Measurements from ENCODE around the gene CCDC175.
A peak's percentile ranks its signal among the peaks of the same experiment; 100 is the strongest.

Gene CCDC175

DNA sequence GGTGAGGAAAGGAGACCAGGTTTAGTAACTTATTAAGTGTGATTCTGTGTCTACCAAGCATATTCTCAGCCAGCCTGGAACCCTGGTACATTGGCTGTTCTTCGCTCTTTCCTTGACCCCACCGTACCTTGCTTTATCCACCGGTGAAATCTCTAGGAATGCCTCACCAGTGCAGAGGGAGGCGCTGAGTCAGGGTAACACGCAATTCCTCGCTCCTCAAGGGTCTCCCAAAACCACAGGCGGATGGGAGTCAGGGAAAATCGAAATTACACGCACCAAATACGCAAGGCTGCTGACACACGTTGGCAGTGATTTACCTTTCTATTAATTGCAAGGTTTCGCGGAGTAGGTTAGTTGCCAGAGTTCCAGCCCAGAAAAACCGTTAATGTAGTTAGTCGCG lies 93.2 kb downstream of the CCDC175 start:
- no peak for TF ChIP-seq CTCF (IDR thresholded peaks at IDR 0.05; ENCODE audit: insufficient read depth, low read length, missing control alignments)
- DNase-seq (ENCODE audit: low read depth, low spot score), result peak; percentile 31
- CTCF ChIA-PET, result interaction anchor here (0.9 to 1.7 kb wide), 10 partner anchors 9 to 682 kb away, joined by 3 to 15 read pairs (median 3); partner anchors contain the start of genes CCDC175 and DHRS7
- POLR2A ChIA-PET, result interaction anchor here (1.0 to 2.5 kb wide), 3 partner anchors 9 to 845 kb away, joined by 3 to 8 read pairs (median 3); partner anchors contain the start of gene DACT1
- peak overlapping the region; percentile 89 for H3K4me3 ChIP-seq (ENCODE audit: low read depth, low read length)

- CTCF ChIA-PET, result interaction anchor here (1.1 to 1.7 kb wide), 6 partner anchors 9 to 683 kb away, joined by 3 to 15 read pairs (median 4); partner anchors contain the start of genes CCDC175 and DHRS7
These were observed 93.9 kb downstream of the CCDC175 start for GRCh38 chr14:59482541-59483331.

GRCh38 chr14:59481871-59482540 lies 94.6 kb downstream of the CCDC175 start:
- peak; percentile 23 for DNase-seq (ENCODE audit: low read depth, low spot score)
- CTCF ChIA-PET, result interaction anchor here (1.2 kb wide), 1 partner anchor 683 kb away, joined by 3 read pairs; the partner anchor contains the start of gene DHRS7
- POLR2A ChIA-PET, result interaction anchor here (1.0 to 2.5 kb wide), 3 partner anchors 8 to 844 kb away, joined by 3 to 8 read pairs (median 3); partner anchors contain the start of gene DACT1

More at GRCh38 chr14:59482541-59483331, 93.9 kb downstream of the CCDC175 start:
- peak; percentile 89 for DNase-seq (ENCODE audit: low read depth, low spot score)
- POLR2A ChIA-PET, result interaction anchor here (1.0 to 2.5 kb wide), 3 partner anchors 9 to 845 kb away, joined by 3 to 8 read pairs (median 3); partner anchors contain the start of gene DACT1
- H3K4me3 ChIP-seq (ENCODE audit: low read depth, low read length), result peak overlapping the region; percentile 89
- TF ChIP-seq CTCF (IDR thresholded peaks at IDR 0.05; ENCODE audit: insufficient read depth, low read length, missing control alignments), result no peak

GRCh38 chr14:59481407-59481806 lies 95.2 kb downstream of the CCDC175 start:
- no peak for DNase-seq (ENCODE audit: low read depth, low spot score)
- ChIA-PET POLR2A (no interaction called here), CTCF (no interaction called here)
- peak overlapping the region; percentile 89 for H3K4me3 ChIP-seq (ENCODE audit: low read depth, low read length)
- no peak for TF ChIP-seq CTCF (IDR thresholded peaks at IDR 0.05; ENCODE audit: insufficient read depth, low read length, missing control alignments)

More at GRCh38 chr14:59481871-59482540, 94.6 kb downstream of the CCDC175 start:
- H3K4me3 ChIP-seq (ENCODE audit: low read depth, low read length), result peak overlapping the region; percentile 89
- TF ChIP-seq CTCF (IDR thresholded peaks at IDR 0.05; ENCODE audit: insufficient read depth, low read length, missing control alignments), result no peak

DNA sequence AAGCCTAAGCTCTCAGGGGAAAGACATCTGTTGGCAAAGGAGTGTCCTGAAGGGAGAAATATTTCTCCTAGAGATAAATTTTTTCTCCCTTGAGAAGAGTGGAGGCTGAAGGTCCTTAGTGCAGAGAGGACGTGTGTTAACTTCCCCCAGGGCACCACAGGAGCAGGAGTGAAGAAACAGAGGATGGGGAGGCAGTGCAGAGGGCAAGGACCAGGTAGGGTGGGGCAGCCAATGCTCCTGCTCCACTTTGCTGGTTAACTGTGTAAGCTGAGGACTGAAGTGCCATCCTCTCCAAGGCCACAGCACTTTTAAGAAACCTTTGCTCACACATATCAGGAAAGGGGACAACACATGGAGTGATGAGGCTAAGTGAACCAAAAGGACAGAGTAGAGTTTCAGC lies 96.4 kb downstream of the CCDC175 start:
- DNase-seq (ENCODE audit: low read depth, low spot score), result no peak
- POLR2A ChIA-PET, result no interaction called here
- H3K4me3 ChIP-seq (ENCODE audit: low read depth, low read length), result no peak overlapping the region; the same call in 1 of the 2 replicates
- CTCF ChIA-PET, result interaction anchor here (1.2 kb wide), 1 partner anchor 97 kb away, joined by 4 read pairs; the partner anchor contains the start of gene CCDC175
- TF ChIP-seq CTCF (IDR thresholded peaks at IDR 0.05; ENCODE audit: insufficient read depth, low read length, missing control alignments), result no peak
